ENCODE measurements around the gene TMEM175. TPM values are rescaled to one million over a fixed set of nuclear protein-coding genes. Genes with fewer than 3 reads are reported as not detected.

The TMEM175 gene
- total RNA-seq, 2 donors from 2014 or later = 26.5 to 39.5 TPM

DNA sequence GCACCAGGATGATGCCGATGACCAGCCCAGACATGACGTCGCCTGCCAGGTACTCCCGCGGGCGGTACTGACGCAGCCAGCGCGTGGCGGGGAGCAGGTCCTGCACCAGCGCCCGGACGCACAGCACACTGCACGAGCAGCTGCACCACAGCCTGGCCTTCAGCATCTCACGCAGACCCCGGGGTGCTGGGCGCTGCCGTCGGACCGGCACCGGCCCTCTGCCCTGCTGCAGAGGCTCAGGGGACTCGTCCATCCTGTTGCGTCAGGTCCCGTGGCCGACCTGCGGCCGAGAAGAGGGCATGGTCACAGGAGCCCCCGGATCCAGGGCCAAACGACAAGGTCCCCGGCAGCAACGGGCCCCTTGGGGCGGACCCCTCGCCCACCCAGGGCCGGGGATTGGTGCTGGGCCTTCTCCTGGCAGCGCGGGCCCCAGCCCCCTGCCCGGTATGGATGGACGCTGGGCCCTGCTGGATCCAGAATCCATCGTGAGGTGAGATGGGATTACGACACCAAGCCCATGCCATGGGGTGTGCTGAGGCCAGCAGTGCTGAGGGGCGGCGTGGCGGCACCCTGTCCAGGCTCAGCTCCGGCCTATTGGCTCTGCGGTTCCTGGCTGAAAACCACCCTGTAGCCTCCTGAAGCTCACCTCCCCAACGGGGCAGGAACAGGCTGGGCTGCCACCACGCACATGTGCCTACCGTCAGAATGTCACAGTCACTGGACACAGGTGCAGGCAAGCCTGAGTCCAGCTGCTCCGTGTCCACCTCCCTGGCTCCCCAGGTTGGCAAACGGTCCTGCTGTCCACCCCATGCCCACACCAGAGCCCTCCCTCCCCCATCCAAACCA is 59.4 kb downstream of the TMEM175 start:
- Histone ChIP-seq H3K36me3 (no peaks in the 10 kb centered on the region), H3K4me3 (no peak overlapping the region), H3K4me1 (ENCODE audit: control insufficient read depth in 1 of 2, low read depth in 2 of 2) (peaks cover 7 to 13% of the 10 kb centered on the region in 2 donors), H3K27ac (no peak overlapping the region), H3K9me3 (no peaks in the 10 kb centered on the region), H3K27me3 (replicated peaks; ENCODE audit: insufficient read depth) (no peaks in the 10 kb centered on the region)
- TF ChIP-seq, protein P1, sequence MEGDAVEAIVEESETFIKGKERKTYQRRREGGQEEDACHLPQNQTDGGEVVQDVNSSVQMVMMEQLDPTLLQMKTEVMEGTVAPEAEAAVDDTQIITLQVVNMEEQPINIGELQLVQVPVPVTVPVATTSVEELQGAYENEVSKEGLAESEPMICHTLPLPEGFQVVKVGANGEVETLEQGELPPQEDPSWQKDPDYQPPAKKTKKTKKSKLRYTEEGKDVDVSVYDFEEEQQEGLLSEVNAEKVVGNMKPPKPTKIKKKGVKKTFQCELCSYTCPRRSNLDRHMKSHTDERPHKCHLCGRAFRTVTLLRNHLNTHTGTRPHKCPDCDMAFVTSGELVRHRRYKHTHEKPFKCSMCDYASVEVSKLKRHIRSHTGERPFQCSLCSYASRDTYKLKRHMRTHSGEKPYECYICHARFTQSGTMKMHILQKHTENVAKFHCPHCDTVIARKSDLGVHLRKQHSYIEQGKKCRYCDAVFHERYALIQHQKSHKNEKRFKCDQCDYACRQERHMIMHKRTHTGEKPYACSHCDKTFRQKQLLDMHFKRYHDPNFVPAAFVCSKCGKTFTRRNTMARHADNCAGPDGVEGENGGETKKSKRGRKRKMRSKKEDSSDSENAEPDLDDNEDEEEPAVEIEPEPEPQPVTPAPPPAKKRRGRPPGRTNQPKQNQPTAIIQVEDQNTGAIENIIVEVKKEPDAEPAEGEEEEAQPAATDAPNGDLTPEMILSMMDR (IDR thresholded peaks at IDR 0.05) = no peak
- DNase-seq (ENCODE audit: low spot score) (no peak), ATAC-seq (ENCODE audit: insufficient number of reproducible peaks, low FRiP score, low read depth) (no peak)

DNA sequence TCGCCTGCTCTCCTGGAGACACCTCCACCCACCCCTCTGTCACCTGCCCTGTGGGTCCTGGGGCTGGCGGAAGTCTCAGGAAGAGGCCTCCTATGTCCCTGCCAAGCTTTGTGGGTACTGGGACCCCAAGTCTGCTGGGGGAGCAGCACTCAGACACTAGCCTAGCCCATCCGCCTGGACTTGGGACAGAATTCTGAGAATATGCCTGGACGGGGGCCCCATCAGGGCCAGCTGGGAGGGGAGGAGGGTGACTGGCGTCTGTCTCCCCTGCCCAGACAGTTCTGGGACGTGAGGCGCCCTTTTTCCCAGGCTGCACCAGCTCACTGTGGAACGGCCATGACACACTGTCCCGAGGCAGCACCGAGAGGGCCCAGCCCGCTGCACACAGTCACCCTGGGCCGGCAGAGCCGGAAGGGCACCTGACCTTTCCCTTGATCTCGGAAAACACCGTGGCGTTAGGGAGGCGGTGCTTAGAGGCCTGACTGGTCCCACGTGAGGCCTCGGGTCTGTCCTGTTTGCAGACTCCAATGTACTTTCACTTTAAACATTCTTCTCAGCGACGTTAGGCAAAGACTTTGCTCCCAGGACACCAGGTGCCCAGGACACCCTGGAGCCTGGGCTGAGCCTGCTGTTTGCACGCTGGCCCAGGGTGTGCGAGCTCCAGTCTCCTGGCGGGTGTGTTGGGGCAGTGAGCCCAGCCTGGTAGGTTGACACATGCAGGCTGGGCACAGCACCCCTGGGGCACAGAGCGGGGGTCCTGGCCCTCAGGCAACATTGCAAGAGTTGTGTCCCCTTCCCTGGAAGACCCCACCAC is 60.2 kb downstream of the TMEM175 start:
- peaks cover 5 to 10% of the 10 kb centered on the region in 2 donors for H3K4me1 ChIP-seq (ENCODE audit: control insufficient read depth in 1 of 2, low read depth in 2 of 2)
- H3K9me3 ChIP-seq = no peaks in the 10 kb centered on the region
- H3K36me3 ChIP-seq = no peaks in the 10 kb centered on the region
- TF ChIP-seq, protein P1 (IDR thresholded peaks at IDR 0.05) = no peak
- H3K27ac ChIP-seq = no peak overlapping the region
- DNase-seq (ENCODE audit: low spot score) (no peak), ATAC-seq (ENCODE audit: insufficient number of reproducible peaks, low FRiP score, low read depth) (no peak)
- H3K27me3 ChIP-seq (replicated peaks; ENCODE audit: insufficient read depth) = peaks cover 1% of the 10 kb centered on the region
- no peak overlapping the region for H3K4me3 ChIP-seq

DNA sequence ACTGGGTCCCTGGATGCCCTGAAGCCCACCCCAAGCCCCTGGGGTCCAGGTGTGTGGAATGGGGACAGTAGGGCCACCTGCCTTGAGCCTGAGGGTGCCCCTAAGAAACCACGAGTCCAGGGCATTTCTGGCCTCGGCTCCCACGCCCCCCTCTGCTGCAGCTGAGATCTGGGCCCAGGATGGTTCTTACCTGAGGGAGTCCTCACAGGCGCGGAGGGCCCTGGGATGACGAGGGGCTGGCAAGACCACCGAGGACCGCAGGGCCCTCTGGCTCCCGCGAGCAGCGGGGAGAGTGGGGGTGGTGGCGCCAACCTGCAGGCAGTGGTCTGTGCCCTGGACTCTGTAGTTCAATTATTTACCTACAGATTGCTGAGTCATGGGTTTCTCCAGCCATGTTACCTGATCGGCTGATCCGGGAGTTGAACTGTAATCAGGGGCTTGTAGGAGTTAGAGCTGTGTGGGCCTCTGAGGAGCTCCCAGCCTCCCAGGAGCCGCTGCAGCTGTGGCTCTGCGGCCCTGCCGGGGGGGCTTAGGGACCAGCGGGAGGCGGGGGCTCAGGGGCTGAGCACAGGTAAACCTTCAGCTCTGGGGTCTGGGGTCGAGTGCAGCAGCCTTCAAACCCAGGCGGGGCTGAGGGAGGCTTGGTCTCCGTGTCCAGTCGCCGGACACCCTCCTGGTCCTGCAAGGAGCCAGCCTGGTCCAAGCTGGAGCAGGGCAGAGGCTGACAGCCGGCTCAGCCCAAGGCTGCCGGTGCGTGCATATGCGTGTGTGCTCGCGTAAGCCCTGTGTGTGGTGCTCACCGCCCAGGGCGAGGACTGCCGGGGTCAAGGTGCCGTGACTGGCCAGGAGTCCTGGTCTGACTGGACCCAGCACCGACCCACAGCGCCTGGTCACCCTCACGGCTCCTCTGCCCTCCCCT is 61.1 kb downstream of the TMEM175 start, which contains the start of gene SLC26A1:
TSS of gene SLC26A1 (minus strand) at position 294 of the 919 bp plus-strand sequence. CDS start 1,701 bp downstream, outside the sequence.
- no peak within 1 kb of the TSS for H3K4me3 ChIP-seq
- DNase-seq (ENCODE audit: low spot score) = no peak
- peaks cover 5 to 9% of the 10 kb centered on the region in 2 donors for H3K4me1 ChIP-seq (ENCODE audit: control insufficient read depth in 1 of 2, low read depth in 2 of 2)
- H3K27ac ChIP-seq = no peak within 1 kb of the TSS
- no peak for ATAC-seq (ENCODE audit: insufficient number of reproducible peaks, low FRiP score, low read depth)
- TF ChIP-seq, protein P1 (IDR thresholded peaks at IDR 0.05) = no peak
- no peaks in the 10 kb centered on the region for H3K36me3 ChIP-seq
- H3K9me3 ChIP-seq = no peaks in the 10 kb centered on the region
- peaks cover 5% of the 10 kb centered on the region for H3K27me3 ChIP-seq (replicated peaks; ENCODE audit: insufficient read depth)

DNA sequence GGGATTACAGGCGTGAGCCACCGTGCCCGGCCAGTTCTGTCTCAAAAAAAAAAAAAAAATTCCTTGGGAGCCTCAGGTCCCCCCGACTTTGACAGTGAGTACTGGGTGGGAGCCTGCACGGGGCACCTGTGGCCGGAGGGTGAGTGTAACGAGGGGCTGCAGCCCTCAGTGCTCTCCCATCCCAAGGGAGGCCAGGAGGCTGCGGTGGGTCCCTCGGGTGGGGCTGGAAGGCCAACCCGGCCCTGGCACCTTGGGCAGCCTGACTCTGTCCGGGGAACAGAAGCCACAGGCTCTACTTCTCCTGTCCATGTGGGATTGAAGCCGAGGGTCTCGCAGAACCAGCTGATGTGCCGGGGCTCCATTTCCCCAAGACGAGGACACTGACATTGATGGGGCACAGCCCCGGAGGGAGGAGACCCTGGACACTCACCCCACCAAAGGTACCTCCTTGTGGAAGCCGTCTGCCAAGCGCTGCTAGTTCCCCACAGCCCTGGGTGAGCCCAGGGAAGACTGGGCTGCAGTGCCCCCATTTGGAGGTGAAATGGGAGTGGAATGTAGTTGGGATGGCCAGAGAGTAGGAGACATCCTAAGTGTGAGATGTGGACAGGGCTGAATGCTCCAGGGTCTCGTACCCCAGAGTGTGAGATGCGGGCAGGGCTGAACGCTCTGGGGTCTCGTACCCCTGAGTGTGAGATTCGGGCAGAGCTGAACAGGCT is 63.2 kb downstream of the TMEM175 start:
- ATAC-seq (ENCODE audit: insufficient number of reproducible peaks, low FRiP score, low read depth) (no peak), DNase-seq (ENCODE audit: low spot score) (no peak)
- Histone ChIP-seq H3K4me3 (no peak overlapping the region), H3K27ac (no peak overlapping the region), H3K9me3 (no peaks in the 10 kb centered on the region), H3K27me3 (replicated peaks; ENCODE audit: insufficient read depth) (peaks cover 5% of the 10 kb centered on the region), H3K4me1 (ENCODE audit: control insufficient read depth in 1 of 2, low read depth in 2 of 2) (peaks cover 5 to 9% of the 10 kb centered on the region in 2 donors), H3K36me3 (no peaks in the 10 kb centered on the region)
- TF ChIP-seq, protein P1 (IDR thresholded peaks at IDR 0.05) = no peak

Data from thoracic aorta (tissue), 2 donors.